A549 (cell line): ENCODE results near the gene PIWIL4. TPM values are rescaled to one million over a fixed set of nuclear protein-coding genes. Genes with fewer than 3 reads are reported as not detected.

Experiments used
- ATAC-seq, 2 experiments: fragments of 200-7000 bp in 1 of 2; fragments of >200 bp in 1 of 2; cut with Nextera tagmentation in 1 of 2; cut with Tn5 transposase in 1 of 2; 3 replicates each; pipeline versions ENCODE4 v1.8.0 to v1.9.1; 2018 to 2020; ENCODE audit warnings: mild to moderate bottlenecking in 1 of 2, moderate library complexity in 1 of 2
- CTCF ChIA-PET: fragments of 300-600 bp; sonication (Branson Sonifier 250); formaldehyde crosslinking; extraction: SDS; loops from one replicate; lab custom pipeline; 2021; ENCODE audit warnings: antibody characterized with exemption, inconsistent platforms; lab: Yijun Ruan, JAX
- POLR2A ChIA-PET: fragments of 350-600 bp; formaldehyde crosslinking; extraction: SDS; loops from one replicate; lab custom pipeline; 2021; ENCODE audit warnings: antibody characterized with exemption, inconsistent platforms; lab: Yijun Ruan, JAX
- DNase-seq, 2 experiments: peaks; one replicate each; pipeline versions ENCODE4 v3.0.0 to v3.0.0-alpha.2; 2011 to 2016; ENCODE audit warnings: low read depth in 1 of 2, low spot score in 1 of 2
- FAIRE-seq: peaks from 2 replicates; lab custom pipeline; 2011; peaks lifted over from hg19 to GRCh38; lab: Jason Lieb, UNC
- H3K27ac ChIP-seq, 2 experiments: fragments of >200 bp; sonication (Bioruptor Twin); formaldehyde crosslinking; 3 replicates each; pipeline ENCODE4 v1.5.1; 2016 to 2017
- H3K4me1 ChIP-seq: fragments of >200 bp; sonication (Bioruptor Twin); formaldehyde crosslinking; 3 replicates; pipeline ENCODE4 v1.6.1; 2016
- H3K4me2 ChIP-seq: fragments of >200 bp; sonication (Bioruptor Twin); formaldehyde crosslinking; 3 replicates; pipeline ENCODE4 v1.6.1; 2016
- H3K4me3 ChIP-seq: fragments of >200 bp; sonication (Bioruptor Twin); formaldehyde crosslinking; 3 replicates; pipeline ENCODE4 v1.5.1; 2016
- H3K9me3 ChIP-seq: fragments of >200 bp; sonication (Bioruptor Twin); formaldehyde crosslinking; 3 replicates; pipeline ENCODE4 v1.6.1; 2016
- BCL3 ChIP-seq: fragments of >200 bp; sonication (Bioruptor Twin); formaldehyde crosslinking; IDR thresholded peaks from 3 replicates; pipeline ENCODE4 v1.6.1; 2016
- CBX2 ChIP-seq: fragments of 200-600 bp; sonication (generic); IDR thresholded peaks from 2 replicates; pipeline ENCODE4 v1.6.1; 2016; ENCODE audit warnings: low read depth, mild to moderate bottlenecking, borderline replicate concordance
- CHD2 ChIP-seq: fragments of 150-350 bp; IDR thresholded peaks from 2 replicates; pipeline ENCODE4 v1.6.1; 2014; ENCODE audit warnings: low read length; ENCODE audit not compliant: partially characterized antibody
- CHD4 ChIP-seq: fragments of 200-600 bp; sonication (generic); IDR thresholded peaks from 2 replicates; pipeline ENCODE4 v1.6.1; 2016; ENCODE audit warnings: antibody characterized with exemption, mild to moderate bottlenecking, borderline replicate concordance
- E2F6 ChIP-seq: IDR thresholded peaks from 2 replicates; pipeline ENCODE4 v1.6.1; 2012; ENCODE audit warnings: low read depth, borderline replicate concordance
- EHF ChIP-seq: fragments of 250-450 bp; sonication (Bioruptor Pico); IDR thresholded peaks from 2 replicates; pipeline ENCODE4 v1.5.0; 2020; ENCODE audit warnings: mild to moderate bottlenecking
- EP300 ChIP-seq, 2 experiments: fragments of >200 bp; sonication (Bioruptor Twin); formaldehyde crosslinking; IDR thresholded peaks; 2 replicates in 1 of 2; 3 replicates in 1 of 2; pipeline ENCODE4 v1.6.1; 2016 to 2017
- ESRRA ChIP-seq: fragments of 150-350 bp; IDR thresholded peaks from 2 replicates; pipeline ENCODE4 v1.6.1; 2014; ENCODE audit warnings: mild to moderate bottlenecking, low read length, borderline replicate concordance
- FOXS1 ChIP-seq: fragments of 250-450 bp; sonication (Bioruptor Pico); IDR thresholded peaks from 2 replicates; pipeline ENCODE4 v1.5.0; 2020; ENCODE audit warnings: mild to moderate bottlenecking, moderate library complexity
- GATA3 ChIP-seq: IDR thresholded peaks from 2 replicates; pipeline ENCODE4 v1.6.1; 2012; ENCODE audit warnings: borderline replicate concordance
- HOXB13 ChIP-seq: fragments of 250-450 bp; sonication (Bioruptor Pico); IDR thresholded peaks from 2 replicates; pipeline ENCODE4 v1.5.0; 2020; ENCODE audit warnings: low read depth, mild to moderate bottlenecking, moderate library complexity
- JUN ChIP-seq, 2 experiments: fragments of >200 bp; sonication (Bioruptor Twin); formaldehyde crosslinking; IDR thresholded peaks; 2 replicates in 1 of 2; 3 replicates in 1 of 2; pipeline ENCODE4 v1.6.1; 2016 to 2017
- KDM1A ChIP-seq: fragments of 200-600 bp; sonication (generic); IDR thresholded peaks from 2 replicates; pipeline ENCODE4 v1.6.1; 2016; ENCODE audit warnings: low read depth, mild to moderate bottlenecking
- MAX ChIP-seq: IDR thresholded peaks from 2 replicates; pipeline ENCODE4 v1.6.1; 2012
- NFE2L2 ChIP-seq: fragments of 150-350 bp; conservative IDR thresholded peaks from 2 replicates; pipeline ENCODE4 v1.6.1; 2014; ENCODE audit warnings: low read length
- PBX3 ChIP-seq: IDR thresholded peaks from 2 replicates; pipeline ENCODE4 v1.6.1; 2012
- PHF8 ChIP-seq: fragments of 200-600 bp; sonication (generic); IDR thresholded peaks from 2 replicates; pipeline ENCODE4 v1.6.1; 2016; ENCODE audit warnings: low read depth, mild to moderate bottlenecking, antibody characterized with exemption, moderate library complexity, borderline replicate concordance
- POLR2A ChIP-seq: IDR thresholded peaks from 2 replicates; pipeline ENCODE4 v1.6.1; 2012; ENCODE audit warnings: mild to moderate bottlenecking, low read length
- REST ChIP-seq: fragments of 200-600 bp; sonication (generic); IDR thresholded peaks from 2 replicates; pipeline ENCODE4 v1.6.1; 2016; ENCODE audit warnings: antibody characterized with exemption, mild to moderate bottlenecking, moderate library complexity
- RFX5 ChIP-seq: fragments of 450-650 bp; IDR thresholded peaks from 2 replicates; pipeline ENCODE4 v1.7.1; 2014; ENCODE audit warnings: antibody characterized with exemption, mild to moderate bottlenecking, moderate library complexity
- RNF2 ChIP-seq: fragments of 200-600 bp; sonication (generic); IDR thresholded peaks from 2 replicates; pipeline ENCODE4 v1.6.1; 2016; ENCODE audit warnings: low read depth, mild to moderate bottlenecking, antibody characterized with exemption, moderate library complexity, borderline replicate concordance
- SREBF2 ChIP-seq: fragments of 450-650 bp; IDR thresholded peaks from 2 replicates; pipeline ENCODE4 v1.6.1; 2014; ENCODE audit warnings: mild to moderate bottlenecking, moderate library complexity
- TFCP2L1 ChIP-seq: fragments of 250-450 bp; sonication (Bioruptor Pico); IDR thresholded peaks from 2 replicates; pipeline ENCODE4 v1.5.0; 2021; ENCODE audit warnings: mild to moderate bottlenecking
- USF2 ChIP-seq: fragments of 450-650 bp; IDR thresholded peaks from 2 replicates; pipeline ENCODE4 v1.6.1; 2014; ENCODE audit warnings: antibody characterized with exemption
- ZFP36 ChIP-seq: fragments of 450-650 bp; IDR thresholded peaks from 2 replicates; pipeline ENCODE4 v1.6.1; 2014; ENCODE audit warnings: borderline replicate concordance; ENCODE audit not compliant: partially characterized antibody
- WGBS: methylation state at CpG from one replicate; pipeline ENCODE4 v1.1.6; 2017; ENCODE audit errors: missing lambda C conversion rate; 5-methylcytosine and 5-hydroxymethylcytosine counted together
- polyA plus RNA-seq, 4 experiments: library from polyadenylated mRNA; depleted of rRNA in 3 of 4; stranded (reverse); fragments of >200 nt; fragmentation: RNase III in 1 of 4; extraction: RNeasy Plus Mini Kit Qiagen cat#74134 plus additional on column Dnase treatment in 1 of 4; gene quantifications; 2 replicates in 3 of 4; 3 replicates in 1 of 4; pipeline ENCODE4 v1.2.3, GENCODE V29; 2011 to 2017

PIWIL4 gene
- polyA plus RNA-seq, 2 of the 4 experiments (the other 2 are of a cell fraction), result 0.28 to 0.35 TPM

GRCh38 chr11:94576306-94576705, 9.1 kb downstream of the PIWIL4 start:
- FAIRE-seq (no peak), ATAC-seq (no peak), DNase-seq (no peak)
- H3K4me3 ChIP-seq, result no peak overlapping the region
- no peaks in the 10 kb centered on the region for H3K9me3 ChIP-seq
- no peaks in the 10 kb centered on the region for H3K4me1 ChIP-seq
- POLR2A ChIA-PET, result no interaction called here
- H3K4me2 ChIP-seq, result no peak overlapping the region
- H3K27ac ChIP-seq, result no peak overlapping the region
- CTCF ChIA-PET, result no interaction called here
- no peak for TF ChIP-seq GATA3
- TF ChIP-seq CHD4, result no peak
- no peak for TF ChIP-seq MAX
- no peak for TF ChIP-seq USF2
- TF ChIP-seq REST, result no peak
- TF ChIP-seq SREBF2, result no peak
- no peak for TF ChIP-seq JUN (IDR thresholded peaks at IDR 0.05)
- TF ChIP-seq E2F6, result no peak
- no peak for TF ChIP-seq NFE2L2
- no peak for TF ChIP-seq RFX5
- TF ChIP-seq EP300 (IDR thresholded peaks at IDR 0.05), result no peak
- TF ChIP-seq FOXS1 (CRISPR knock-in tag), result no peak
- no peak for TF ChIP-seq PBX3
- no peak for TF ChIP-seq EHF (CRISPR knock-in tag)
- TF ChIP-seq TFCP2L1 (CRISPR knock-in tag), result no peak
- WGBS, result 57% methylated on average over 5 of the region's 5 CpGs

- ChIA-PET CTCF (no interaction called here), POLR2A (no interaction called here)
Observed at GRCh38 chr11:94577841-94578240, 10.7 kb downstream of the PIWIL4 start.

GRCh38 chr11:94581926-94582325, 14.8 kb downstream of the PIWIL4 start:
- POLR2A ChIA-PET, result no interaction called here
- no peaks in the 10 kb centered on the region for H3K9me3 ChIP-seq
- CTCF ChIA-PET, result no interaction called here
- 63% methylated on average over 1 of the region's 1 CpG for WGBS
- no peak overlapping the region for H3K27ac ChIP-seq
- H3K4me3 ChIP-seq, result no peak overlapping the region
- no peak for ATAC-seq
- no peak for FAIRE-seq
- DNase-seq, result no peak
- TF ChIP-seq BCL3 (no peak), ESRRA (no peak), ZFP36 (no peak), POLR2A (no peak), PHF8 (no peak), HOXB13 (CRISPR knock-in tag) (no peak), TFCP2L1 (CRISPR knock-in tag) (no peak)
- H3K4me1 ChIP-seq, result no peaks in the 10 kb centered on the region
- H3K4me2 ChIP-seq, result no peak overlapping the region

More at GRCh38 chr11:94577841-94578240, 10.7 kb downstream of the PIWIL4 start:
- 47% methylated on average over 3 of the region's 3 CpGs for WGBS
- DNase-seq (no peak), FAIRE-seq (no peak), ATAC-seq (no peak)
- H3K4me3 ChIP-seq, result no peak overlapping the region
- H3K27ac ChIP-seq, result no peak overlapping the region
- H3K9me3 ChIP-seq, result no peaks in the 10 kb centered on the region
- H3K4me1 ChIP-seq, result no peaks in the 10 kb centered on the region
- TF ChIP-seq CHD2, result no peak
- TF ChIP-seq KDM1A, result no peak
- TF ChIP-seq RNF2, result no peak
- TF ChIP-seq CBX2, result no peak
- H3K4me2 ChIP-seq, result no peak overlapping the region
